ENCODE results near the gene SEMA3A. TPM values are rescaled to one million over a fixed set of nuclear protein-coding genes. Genes with fewer than 3 reads are reported as not detected.

SEMA3A gene
- total and polyA plus RNA-seq, 9 donors: 15.6 to 42.7 (median 27.9) TPM

DNA sequence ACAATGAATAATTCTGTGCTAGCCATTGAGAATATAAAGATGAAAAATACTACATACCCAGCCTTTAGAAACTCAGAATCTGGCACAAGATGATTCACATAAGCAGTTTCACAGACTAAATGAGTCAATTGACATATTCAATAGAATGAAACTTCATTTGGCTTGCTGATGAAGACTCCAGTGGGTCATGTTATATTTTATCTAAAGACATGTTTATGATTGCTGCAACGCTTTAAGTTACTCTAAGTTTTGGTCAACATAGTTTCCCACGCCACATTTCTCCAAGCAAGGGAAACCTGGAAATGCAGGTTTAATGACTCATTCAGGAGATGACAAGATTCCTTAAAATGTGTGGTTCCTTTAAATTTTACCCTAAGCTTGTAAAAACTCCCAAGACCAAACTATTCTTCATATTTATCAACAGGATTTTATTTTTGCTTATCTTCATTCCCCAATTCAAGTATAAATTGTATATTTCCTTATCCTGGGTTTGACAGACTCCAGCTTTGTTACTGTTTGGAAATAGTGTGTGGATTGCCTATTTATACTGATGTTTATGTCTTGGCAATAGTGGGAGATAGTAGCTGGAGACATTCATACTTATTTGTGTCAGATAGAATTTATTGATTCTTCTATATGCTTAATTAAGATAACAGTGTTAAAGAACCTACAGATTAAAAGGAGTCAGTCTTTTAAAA, 6.6 kb downstream of the SEMA3A start:
- Histone ChIP-seq H3K4me3 (ENCODE audit: low read length) (no peak overlapping the region), H3K4me1 (ENCODE audit: control insufficient read depth, insufficient read depth, low read length) (no peaks in the 10 kb centered on the region), H3K27ac (ENCODE audit: low read length) (no peak overlapping the region), H3K27me3 (ENCODE audit: control insufficient read depth, insufficient read depth, low read length) (no peaks in the 10 kb centered on the region), H3K9me3 (replicated peaks; ENCODE audit: control insufficient read depth, low read depth, low read length) (no peaks in the 10 kb centered on the region), H3K36me3 (ENCODE audit: control insufficient read depth, insufficient read depth, low read length) (no peaks in the 10 kb centered on the region)
- no CpG with 5 or more reads among the region's 2 CpGs for WGBS (ENCODE audit: insufficient coverage)
- no peak for DNase-seq

DNA sequence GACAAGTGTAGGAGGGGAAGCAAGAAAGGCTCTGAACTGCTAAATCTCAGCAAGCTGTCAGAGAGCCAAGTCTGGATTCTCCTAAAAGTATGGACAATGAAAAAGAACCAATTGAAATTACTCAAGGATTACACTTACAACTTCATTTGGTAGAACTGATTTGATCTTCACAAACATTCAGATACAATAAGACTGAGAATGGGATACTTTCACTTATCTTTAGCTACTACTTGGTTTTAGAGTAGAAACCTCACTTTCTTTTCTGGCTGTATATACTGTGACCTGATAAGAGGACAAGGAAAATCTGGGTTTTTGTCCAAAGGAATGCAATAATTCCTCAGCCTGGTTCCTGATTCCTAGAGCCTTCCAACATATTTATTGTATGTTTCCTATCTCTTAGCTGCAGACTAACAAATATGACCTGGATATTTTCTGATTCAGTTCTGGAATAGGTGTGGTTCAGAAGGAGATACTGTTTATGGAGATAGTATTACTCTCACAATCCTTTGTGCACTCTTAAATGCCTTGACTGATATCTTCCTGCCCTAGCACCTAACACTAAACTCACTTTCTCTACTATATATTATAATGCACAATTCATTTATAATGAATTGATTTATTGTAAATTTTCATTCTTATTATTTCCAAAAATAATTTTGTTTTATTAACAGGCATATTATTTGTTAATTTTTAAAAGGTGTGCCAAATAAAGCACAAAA, 7.3 kb downstream of the SEMA3A start:
- Histone ChIP-seq H3K27me3 (ENCODE audit: control insufficient read depth, insufficient read depth, low read length) (no peaks in the 10 kb centered on the region), H3K9me3 (replicated peaks; ENCODE audit: control insufficient read depth, low read depth, low read length) (no peaks in the 10 kb centered on the region), H3K4me1 (ENCODE audit: control insufficient read depth, insufficient read depth, low read length) (no peaks in the 10 kb centered on the region), H3K36me3 (ENCODE audit: control insufficient read depth, insufficient read depth, low read length) (no peaks in the 10 kb centered on the region), H3K27ac (ENCODE audit: low read length) (no peak overlapping the region), H3K4me3 (ENCODE audit: low read length) (no peak overlapping the region)
- no peak for DNase-seq

- H3K27me3 ChIP-seq (ENCODE audit: control insufficient read depth, insufficient read depth, low read length): no peaks in the 10 kb centered on the region
- WGBS (ENCODE audit: insufficient coverage): no CpG with 5 or more reads among the region's 1 CpG
- H3K4me1 ChIP-seq (ENCODE audit: control insufficient read depth, insufficient read depth, low read length): no peaks in the 10 kb centered on the region
- no peak overlapping the region for H3K27ac ChIP-seq (ENCODE audit: low read length)
- H3K36me3 ChIP-seq (ENCODE audit: control insufficient read depth, insufficient read depth, low read length): no peaks in the 10 kb centered on the region
- H3K9me3 ChIP-seq (replicated peaks; ENCODE audit: control insufficient read depth, low read depth, low read length): no peaks in the 10 kb centered on the region
- no peak overlapping the region for H3K4me3 ChIP-seq (ENCODE audit: low read length)
- no peak for DNase-seq
Measured at GRCh38 chr7:84183741-84184140, 10.8 kb downstream of the SEMA3A start.

DNA sequence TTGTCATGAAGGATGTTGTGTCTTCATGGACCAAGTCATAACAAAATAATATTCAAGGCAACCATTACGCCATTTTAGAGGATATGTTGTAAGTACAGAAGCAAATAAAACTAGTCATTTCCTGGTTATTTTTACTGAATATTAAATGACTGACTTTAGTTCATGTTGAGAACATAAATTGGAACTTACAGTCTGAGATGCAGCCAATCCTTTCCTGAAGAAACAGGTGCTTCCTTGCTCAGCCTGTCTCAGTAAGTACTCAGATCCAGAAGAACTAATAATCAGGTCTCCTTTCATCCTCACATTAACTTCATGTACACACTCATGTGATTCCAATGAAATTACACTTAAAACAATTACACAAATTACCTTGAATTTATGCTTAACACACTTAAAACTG, 12.3 kb downstream of the SEMA3A start:
- H3K4me3 ChIP-seq (ENCODE audit: low read length): no peak overlapping the region

DNA sequence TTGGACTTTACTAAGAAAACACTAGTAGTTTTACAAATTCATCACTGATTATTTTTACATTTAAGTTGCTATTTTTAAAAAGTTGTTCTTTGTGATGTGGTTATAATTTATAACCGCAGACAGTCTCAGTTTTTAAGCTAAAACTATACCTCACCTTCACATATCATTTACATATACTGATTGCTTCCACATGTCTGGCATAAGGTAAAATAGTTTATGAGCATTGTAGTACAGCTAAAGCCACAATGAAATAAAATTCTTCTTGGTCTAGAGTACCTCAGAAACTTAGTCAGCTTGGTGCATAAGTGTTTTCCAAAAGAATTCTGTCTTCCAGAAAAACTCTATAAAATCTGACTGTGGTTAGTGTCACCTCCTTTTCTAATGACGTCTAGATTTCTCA, 13.0 kb downstream of the SEMA3A start:
- Histone ChIP-seq H3K4me3 (ENCODE audit: low read length) (no peak overlapping the region), H3K27me3 (ENCODE audit: control insufficient read depth, insufficient read depth, low read length) (no peaks in the 10 kb centered on the region), H3K9me3 (replicated peaks; ENCODE audit: control insufficient read depth, low read depth, low read length) (no peaks in the 10 kb centered on the region), H3K36me3 (ENCODE audit: control insufficient read depth, insufficient read depth, low read length) (no peaks in the 10 kb centered on the region), H3K27ac (ENCODE audit: low read length) (peak overlapping the region; percentile 18), H3K4me1 (ENCODE audit: control insufficient read depth, insufficient read depth, low read length) (no peaks in the 10 kb centered on the region)
- no CpG with 5 or more reads among the region's 2 CpGs for WGBS (ENCODE audit: insufficient coverage)
- peak; percentile 87 for DNase-seq

More for the DNA sequence above, 12.3 kb downstream of the SEMA3A start:
- DNase-seq: peak; percentile 26
- Histone ChIP-seq H3K4me1 (ENCODE audit: control insufficient read depth, insufficient read depth, low read length) (no peaks in the 10 kb centered on the region), H3K27ac (ENCODE audit: low read length) (no peak overlapping the region), H3K36me3 (ENCODE audit: control insufficient read depth, insufficient read depth, low read length) (no peaks in the 10 kb centered on the region), H3K27me3 (ENCODE audit: control insufficient read depth, insufficient read depth, low read length) (no peaks in the 10 kb centered on the region), H3K9me3 (replicated peaks; ENCODE audit: control insufficient read depth, low read depth, low read length) (no peaks in the 10 kb centered on the region)
- no CpG with 5 or more reads among the region's 1 CpG for WGBS (ENCODE audit: insufficient coverage)

- Histone ChIP-seq H3K36me3 (ENCODE audit: control insufficient read depth, insufficient read depth, low read length) (peaks cover 2% of the 10 kb centered on the region), H3K9me3 (replicated peaks; ENCODE audit: control insufficient read depth, low read depth, low read length) (peaks cover 6% of the 10 kb centered on the region), H3K27me3 (ENCODE audit: control insufficient read depth, insufficient read depth, low read length) (no peaks in the 10 kb centered on the region), H3K4me1 (ENCODE audit: control insufficient read depth, insufficient read depth, low read length) (no peaks in the 10 kb centered on the region), H3K27ac (ENCODE audit: low read length) (no peak overlapping the region), H3K4me3 (ENCODE audit: low read length) (no peak overlapping the region)
- no peak for DNase-seq
- WGBS (ENCODE audit: insufficient coverage): 0% methylated on average over 1 of the region's 3 CpGs
Measured at GRCh38 chr7:84177758-84178412, 16.7 kb downstream of the SEMA3A start.

DNA sequence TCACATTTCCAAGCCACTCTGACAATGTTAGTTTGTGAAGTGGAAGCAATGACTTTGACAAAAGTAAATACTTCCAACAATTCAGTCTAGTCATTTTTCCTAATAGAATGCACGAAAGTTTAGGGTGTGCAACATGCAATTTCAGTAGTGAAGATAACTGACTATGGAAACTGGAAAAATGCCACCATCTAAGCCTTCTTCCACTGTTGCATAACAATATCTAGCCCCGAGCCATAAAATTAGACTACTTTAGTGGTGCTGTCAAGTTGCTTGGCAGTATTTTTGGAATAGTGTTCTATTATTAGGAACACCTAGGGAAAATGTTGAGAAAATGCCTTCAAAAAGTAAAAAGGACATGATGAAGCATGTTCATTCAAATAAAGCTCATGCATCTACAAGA, 17.9 kb downstream of the SEMA3A start:
- H3K27ac ChIP-seq (ENCODE audit: low read length): no peak overlapping the region
- H3K4me1 ChIP-seq (ENCODE audit: control insufficient read depth, insufficient read depth, low read length): no peaks in the 10 kb centered on the region
- peaks cover 2% of the 10 kb centered on the region for H3K36me3 ChIP-seq (ENCODE audit: control insufficient read depth, insufficient read depth, low read length)
- WGBS (ENCODE audit: insufficient coverage): no CpG with 5 or more reads among the region's 2 CpGs
- H3K4me3 ChIP-seq (ENCODE audit: low read length): no peak overlapping the region
- DNase-seq: peak; percentile 70
- H3K27me3 ChIP-seq (ENCODE audit: control insufficient read depth, insufficient read depth, low read length): no peaks in the 10 kb centered on the region
- H3K9me3 ChIP-seq (replicated peaks; ENCODE audit: control insufficient read depth, low read depth, low read length): peaks cover 8% of the 10 kb centered on the region

GRCh38 chr7:84175461-84175860, 19.1 kb downstream of the SEMA3A start:
- Histone ChIP-seq H3K4me1 (ENCODE audit: control insufficient read depth, insufficient read depth, low read length) (no peaks in the 10 kb centered on the region), H3K9me3 (replicated peaks; ENCODE audit: control insufficient read depth, low read depth, low read length) (peaks cover 8% of the 10 kb centered on the region), H3K27me3 (ENCODE audit: control insufficient read depth, insufficient read depth, low read length) (no peaks in the 10 kb centered on the region), H3K4me3 (ENCODE audit: low read length) (no peak overlapping the region), H3K36me3 (ENCODE audit: control insufficient read depth, insufficient read depth, low read length) (peaks cover 2% of the 10 kb centered on the region), H3K27ac (ENCODE audit: low read length) (no peak overlapping the region)
- no peak for DNase-seq
- no CpG with 5 or more reads among the region's 2 CpGs for WGBS (ENCODE audit: insufficient coverage)

- Histone ChIP-seq H3K9me3 (replicated peaks; ENCODE audit: control insufficient read depth, low read depth, low read length) (peaks cover 8% of the 10 kb centered on the region), H3K36me3 (ENCODE audit: control insufficient read depth, insufficient read depth, low read length) (peaks cover 2% of the 10 kb centered on the region), H3K4me1 (ENCODE audit: control insufficient read depth, insufficient read depth, low read length) (no peaks in the 10 kb centered on the region), H3K27me3 (ENCODE audit: control insufficient read depth, insufficient read depth, low read length) (no peaks in the 10 kb centered on the region), H3K27ac (ENCODE audit: low read length) (no peak overlapping the region), H3K4me3 (ENCODE audit: low read length) (no peak overlapping the region)
- no peak for DNase-seq
- whole genome bisulfite sequencing (ENCODE audit: insufficient coverage): no CpG with 5 or more reads among the region's 2 CpGs
Measured at GRCh38 chr7:84170646-84171045, 23.9 kb downstream of the SEMA3A start.

- Histone ChIP-seq H3K4me1 (ENCODE audit: control insufficient read depth, insufficient read depth, low read length) (no peaks in the 10 kb centered on the region), H3K4me3 (ENCODE audit: low read length) (no peak overlapping the region), H3K9me3 (replicated peaks; ENCODE audit: control insufficient read depth, low read depth, low read length) (no peaks in the 10 kb centered on the region), H3K36me3 (ENCODE audit: control insufficient read depth, insufficient read depth, low read length) (no peaks in the 10 kb centered on the region), H3K27ac (ENCODE audit: low read length) (no peak overlapping the region), H3K27me3 (ENCODE audit: control insufficient read depth, insufficient read depth, low read length) (no peaks in the 10 kb centered on the region)
- DNase-seq: no peak
- no CpG with 5 or more reads among the region's 1 CpG for whole genome bisulfite sequencing (ENCODE audit: insufficient coverage)
Measured at GRCh38 chr7:84162584-84162983, 32.0 kb downstream of the SEMA3A start.

All from muscle of leg (tissue), 11 donors.